NCI-H774 (cell line): ENCODE measurements around the gene STMP1.
"Not testable (repeated sequence)": the region's sequence is repeated elsewhere in the genome, so short reads cannot be mapped to it uniquely, and the experiment has no call there.

Experiments
- DNase-seq: peaks from one replicate; lab custom pipeline; 2025; lab: John Stamatoyannopoulos, UW

The STMP1 gene

GRCh38 chr7:135662373-135663114 lies at the start of gene STMP1:
STMP1 (plus strand) TSS chr7:135662514.
- peak; percentile 92 for DNase-seq

GRCh38 chr7:135616136-135616535 lies 46.2 kb upstream of the STMP1 start:
- DNase-seq: no peak

GRCh38 chr7:135617781-135618180 lies 44.5 kb upstream of the STMP1 start:
- no peak for DNase-seq

GRCh38 chr7:135618510-135618909 lies 43.8 kb upstream of the STMP1 start:
- no peak for DNase-seq

GRCh38 chr7:135620447-135620846 lies 41.9 kb upstream of the STMP1 start:
- DNase-seq: no peak

GRCh38 chr7:135620980-135621850 lies 41.1 kb upstream of the STMP1 start:
- DNase-seq: peak; percentile 68

GRCh38 chr7:135634191-135634878 lies 28.0 kb upstream of the STMP1 start:
- no peak for DNase-seq

- not testable (repeated sequence) for DNase-seq
Observed at GRCh38 chr7:135639690-135640089, 22.6 kb upstream of the STMP1 start.

- DNase-seq: no peak
Observed at GRCh38 chr7:135644154-135644553, 18.2 kb upstream of the STMP1 start.

- DNase-seq: no peak
Observed at GRCh38 chr7:135644729-135645128, 17.6 kb upstream of the STMP1 start.

GRCh38 chr7:135645296-135645904 lies 16.9 kb upstream of the STMP1 start:
- DNase-seq: peak; percentile 11

- DNase-seq: no peak
Observed at GRCh38 chr7:135647755-135648154, 14.6 kb upstream of the STMP1 start.

- no peak for DNase-seq
Observed at GRCh38 chr7:135648235-135648634, 14.1 kb upstream of the STMP1 start.

GRCh38 chr7:135650831-135651573 lies 11.3 kb upstream of the STMP1 start:
- DNase-seq: no peak

GRCh38 chr7:135653340-135654080 lies 8.8 kb upstream of the STMP1 start:
- DNase-seq: peak; percentile 92

GRCh38 chr7:135658564-135658963 lies 3.8 kb upstream of the STMP1 start:
- DNase-seq: no peak

- DNase-seq: peak; percentile 44
Observed at GRCh38 chr7:135659159-135659846, 3.0 kb upstream of the STMP1 start.

GRCh38 chr7:135661311-135662122 lies 797 bp upstream of the STMP1 start:
- peak; percentile 67 for DNase-seq

- DNase-seq: no peak
Observed at GRCh38 chr7:135662123-135662372, 266 bp upstream of the STMP1 start.
